ENCODE data around the gene FMN1. TPM values are rescaled to one million over a fixed set of nuclear protein-coding genes. Genes with fewer than 3 reads are reported as not detected.
"Not testable (repeated sequence)": the region's sequence is repeated elsewhere in the genome, so short reads cannot be mapped to it uniquely, and the experiment has no call there.

Gene FMN1
- total RNA-seq, 1 donor from 2014 or later, result 0.02 TPM

DNA sequence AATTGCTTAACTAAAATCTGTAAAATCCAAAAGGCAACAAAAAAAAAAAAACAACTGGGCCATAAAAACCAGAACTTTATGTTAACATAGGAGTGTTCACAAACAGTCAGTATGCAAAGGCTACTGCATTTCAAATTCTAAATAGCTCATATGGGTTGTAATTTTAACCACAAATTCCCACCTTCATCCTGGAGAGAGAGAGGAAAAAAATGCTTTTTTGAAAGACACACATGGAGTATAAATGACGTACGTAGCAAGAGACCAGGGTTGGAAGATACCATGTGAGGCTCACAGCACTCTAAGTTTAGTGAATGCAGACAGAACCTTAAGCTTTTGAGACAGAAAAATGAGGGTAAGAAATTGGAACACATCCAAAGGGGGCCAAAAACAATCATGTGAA, 115.9 kb downstream of the FMN1 start:
- intact Hi-C loops (cut with micrococcal nuclease), result no loop called here
- no peak overlapping the region for H3K27ac Mint-ChIP-seq

DNA sequence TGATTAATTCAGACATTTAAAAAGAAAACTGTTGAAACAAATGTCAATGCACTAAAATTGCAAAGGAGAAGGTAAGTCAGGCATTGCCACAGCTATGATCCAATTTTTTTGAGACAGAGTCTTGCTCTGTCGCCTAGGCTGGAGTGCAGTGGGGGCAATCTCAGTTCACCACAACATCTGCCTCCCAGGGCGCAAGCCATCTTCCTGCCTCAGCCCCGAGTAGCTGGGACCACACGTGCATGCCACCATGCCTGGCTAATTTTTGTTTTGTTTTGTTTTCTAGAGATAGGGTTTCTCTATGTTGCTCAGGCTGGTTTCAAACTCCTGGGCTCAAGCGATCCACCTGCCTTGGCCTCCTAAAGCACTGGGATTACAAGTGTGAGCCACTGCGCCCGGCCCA, 117.6 kb downstream of the FMN1 start:
- no peaks in the 10 kb centered on the region for H3K36me3 Mint-ChIP-seq (ENCODE audit: low read depth)
- H3K9me3 Mint-ChIP-seq, result no peaks in the 10 kb centered on the region
- no peak overlapping the region for H3K27ac Mint-ChIP-seq
- H3K4me3 Mint-ChIP-seq, result no peak overlapping the region
- DNase-seq, result no peak
- peaks cover 5% of the 10 kb centered on the region for H3K27me3 Mint-ChIP-seq
- intact Hi-C loops (cut with micrococcal nuclease), result no loop called here
- no peaks in the 10 kb centered on the region for H3K4me1 Mint-ChIP-seq

More for the DNA sequence above, 115.9 kb downstream of the FMN1 start:
- Mint-ChIP-seq H3K4me1 (no peaks in the 10 kb centered on the region), H3K36me3 (ENCODE audit: low read depth) (no peaks in the 10 kb centered on the region), H3K27me3 (peaks cover 4% of the 10 kb centered on the region), H3K9me3 (no peaks in the 10 kb centered on the region), H3K4me3 (no peak overlapping the region)
- DNase-seq, result no peak

DNA sequence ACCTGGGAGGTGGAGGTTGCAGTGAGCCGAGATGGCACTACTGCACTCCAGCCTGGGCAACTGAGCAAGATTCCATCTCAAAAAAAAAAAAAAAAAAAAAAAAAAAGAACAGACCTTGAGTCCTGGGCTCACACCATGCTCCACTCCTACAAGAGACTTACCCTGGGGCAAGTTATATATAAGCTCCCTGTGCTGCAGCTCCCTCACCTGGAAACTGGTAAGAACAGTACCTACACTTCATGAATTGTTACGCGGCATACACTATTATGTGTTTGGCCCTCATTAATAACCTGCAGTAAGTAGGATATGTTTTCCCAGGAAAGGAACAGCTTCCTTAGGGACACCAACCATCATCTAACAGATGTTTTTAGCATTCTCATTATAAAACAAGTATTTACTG, 119.6 kb downstream of the FMN1 start:
- no peaks in the 10 kb centered on the region for H3K9me3 Mint-ChIP-seq
- no peak overlapping the region for H3K4me3 Mint-ChIP-seq
- intact Hi-C loops (cut with micrococcal nuclease), result no loop called here
- DNase-seq, result no peak
- no peak overlapping the region for H3K27ac Mint-ChIP-seq
- H3K36me3 Mint-ChIP-seq (ENCODE audit: low read depth), result no peaks in the 10 kb centered on the region
- no peaks in the 10 kb centered on the region for H3K4me1 Mint-ChIP-seq
- peaks cover 11% of the 10 kb centered on the region for H3K27me3 Mint-ChIP-seq

DNA sequence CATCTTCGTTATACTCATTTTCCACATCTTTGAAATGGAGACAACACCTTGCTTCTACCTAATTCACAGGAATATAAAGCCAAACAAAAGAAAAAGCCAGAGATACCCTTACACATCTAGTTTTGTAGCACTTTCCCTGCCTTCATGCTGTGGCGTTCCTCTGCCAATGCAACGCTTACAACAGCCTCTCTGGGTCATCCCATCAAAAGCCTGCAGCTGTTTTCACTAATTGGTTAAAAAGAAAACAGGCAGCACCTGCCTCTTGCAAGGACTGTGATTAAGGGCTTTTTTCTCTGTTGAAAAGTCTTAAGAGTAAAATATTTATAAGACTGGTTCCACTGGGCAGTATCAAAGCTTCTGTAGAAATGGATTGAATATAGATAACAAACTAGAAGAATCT, 120.3 kb downstream of the FMN1 start:
- peaks cover 10% of the 10 kb centered on the region for H3K27me3 Mint-ChIP-seq
- no peak for DNase-seq
- no peaks in the 10 kb centered on the region for H3K9me3 Mint-ChIP-seq
- H3K36me3 Mint-ChIP-seq (ENCODE audit: low read depth), result no peaks in the 10 kb centered on the region
- no peak overlapping the region for H3K4me3 Mint-ChIP-seq
- H3K27ac Mint-ChIP-seq, result no peak overlapping the region
- intact Hi-C loops (cut with micrococcal nuclease), result no loop called here
- no peaks in the 10 kb centered on the region for H3K4me1 Mint-ChIP-seq

DNA sequence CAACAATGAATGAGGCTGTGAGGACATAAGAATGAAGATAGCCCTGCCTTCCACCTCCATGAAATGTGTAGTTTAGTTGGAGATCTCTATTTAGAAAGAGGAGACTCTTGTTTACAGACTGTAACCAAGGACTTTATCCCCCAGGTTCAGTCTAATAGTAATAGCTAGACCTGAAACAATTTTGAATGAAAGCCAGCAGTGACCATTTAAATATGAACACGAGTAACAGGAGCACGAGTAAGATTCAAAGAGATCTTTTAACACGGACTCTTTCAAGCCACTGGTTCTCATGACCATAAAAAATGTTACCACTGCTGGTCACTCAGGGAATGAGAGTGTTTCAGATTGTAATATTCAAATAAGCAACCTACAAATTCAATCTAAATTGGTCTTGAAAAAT, 123.1 kb downstream of the FMN1 start:
- Mint-ChIP-seq H3K4me3 (no peak overlapping the region), H3K36me3 (ENCODE audit: low read depth) (no peaks in the 10 kb centered on the region), H3K9me3 (no peaks in the 10 kb centered on the region), H3K27me3 (peaks cover 10% of the 10 kb centered on the region), H3K27ac (no peak overlapping the region), H3K4me1 (peaks cover 4% of the 10 kb centered on the region)
- intact Hi-C loops (cut with micrococcal nuclease), result no loop called here
- DNase-seq, result no peak

DNA sequence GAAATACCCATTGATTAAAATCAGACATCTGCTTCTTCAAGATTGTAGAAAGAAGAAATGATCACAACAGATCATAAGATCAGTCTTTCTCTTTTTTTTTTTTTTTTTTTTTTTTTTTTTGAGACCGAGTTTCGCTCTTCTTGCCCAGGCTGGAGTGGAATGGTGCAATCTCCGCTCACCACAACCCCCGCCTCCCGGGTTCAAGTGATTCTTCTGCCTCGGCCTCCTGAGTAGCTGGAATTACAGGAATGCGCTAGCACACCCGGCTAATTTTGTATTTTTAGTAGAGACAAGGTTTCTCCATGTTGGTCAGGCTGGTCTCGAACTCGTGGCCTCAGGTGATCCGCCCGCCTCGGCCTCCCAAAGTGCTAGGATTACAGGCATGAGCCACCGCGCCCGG, 124.6 kb downstream of the FMN1 start:
- H3K27me3 Mint-ChIP-seq, result peaks cover 12% of the 10 kb centered on the region
- DNase-seq; intact Hi-C loops (cut with micrococcal nuclease); H3K4me3 Mint-ChIP-seq; H3K27ac Mint-ChIP-seq; H3K9me3 Mint-ChIP-seq; H3K36me3 Mint-ChIP-seq (ENCODE audit: low read depth); H3K4me1 Mint-ChIP-seq: not testable (repeated sequence)

DNA sequence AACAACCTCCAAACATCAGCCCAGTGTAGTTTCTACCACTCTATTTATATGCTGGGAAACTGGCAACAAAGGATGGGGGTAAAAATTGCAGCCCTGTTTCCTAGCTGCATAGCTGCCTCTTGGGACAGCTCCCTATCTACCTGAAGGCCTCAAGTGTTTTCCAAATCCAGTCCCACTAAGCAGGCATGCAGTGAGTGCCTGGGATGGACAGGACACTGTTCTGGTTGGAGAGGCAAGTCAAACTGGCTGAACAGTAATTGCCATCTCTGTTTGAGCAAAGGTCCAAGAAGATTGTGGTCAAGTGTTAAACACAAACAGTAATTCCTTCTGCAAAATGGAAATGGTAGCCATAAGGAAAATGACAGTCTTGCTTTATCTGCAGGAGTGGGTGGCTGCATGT, 125.4 kb downstream of the FMN1 start:
- Mint-ChIP-seq H3K4me3 (no peak overlapping the region), H3K27ac (no peak overlapping the region), H3K36me3 (ENCODE audit: low read depth) (no peaks in the 10 kb centered on the region), H3K27me3 (peaks cover 14% of the 10 kb centered on the region), H3K4me1 (peaks cover 4% of the 10 kb centered on the region), H3K9me3 (no peaks in the 10 kb centered on the region)
- DNase-seq, result no peak
- intact Hi-C loops (cut with micrococcal nuclease), result no loop called here

DNA sequence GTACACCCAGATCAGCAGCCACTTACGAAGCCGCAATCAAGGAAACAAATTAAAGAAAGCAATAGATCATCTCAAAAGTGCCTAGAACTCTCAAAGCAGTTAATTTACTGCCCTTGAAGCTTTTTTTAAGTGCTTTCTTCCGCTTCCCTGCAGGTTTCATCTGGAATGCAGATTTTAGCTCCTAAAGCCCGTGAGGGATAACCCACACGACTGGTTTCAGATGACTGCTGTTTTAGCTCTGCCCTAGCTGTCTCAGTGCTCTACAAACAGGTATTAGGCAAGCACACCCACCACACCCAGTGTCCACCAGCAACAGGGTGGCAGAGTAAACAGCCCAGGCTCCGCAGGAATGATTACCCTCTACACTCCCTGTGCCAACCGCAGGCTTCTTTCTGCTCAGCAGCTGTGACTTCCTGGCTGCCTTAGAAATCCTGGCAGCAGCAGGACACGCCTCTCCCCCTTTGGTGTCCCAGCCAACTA, 126.0 kb downstream of the FMN1 start:
- Mint-ChIP-seq H3K27ac (no peak overlapping the region), H3K4me3 (no peak overlapping the region), H3K9me3 (no peaks in the 10 kb centered on the region), H3K27me3 (peaks cover 14% of the 10 kb centered on the region), H3K36me3 (ENCODE audit: low read depth) (no peaks in the 10 kb centered on the region), H3K4me1 (peaks cover 4% of the 10 kb centered on the region)
- intact Hi-C loops (cut with micrococcal nuclease), result no loop called here
- DNase-seq, result no peak

DNA sequence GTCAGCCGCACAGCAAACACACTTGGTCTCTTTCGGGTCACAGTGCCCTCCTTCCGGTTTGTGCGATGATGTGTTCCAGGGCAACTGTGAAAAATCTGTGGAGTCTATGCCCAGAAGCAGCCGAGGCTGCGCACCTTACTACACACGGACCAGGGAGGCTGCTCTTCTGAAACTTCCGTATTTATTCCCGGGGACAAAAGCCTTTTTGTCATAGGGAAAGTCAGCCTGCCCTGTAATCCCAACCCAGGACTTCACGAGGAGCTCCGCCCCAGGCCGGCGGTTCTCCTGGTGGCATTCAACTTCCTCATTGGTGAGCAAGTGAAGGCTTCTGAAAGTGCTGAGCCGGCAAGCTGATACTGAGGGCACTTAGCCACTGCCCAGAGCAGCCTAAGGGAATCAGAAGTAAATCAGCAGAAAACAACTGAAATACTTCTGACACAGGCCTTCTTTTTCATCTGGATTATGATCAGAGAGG, 126.5 kb downstream of the FMN1 start:
- intact Hi-C loops (cut with micrococcal nuclease), result no loop called here
- Mint-ChIP-seq H3K9me3 (no peaks in the 10 kb centered on the region), H3K4me1 (peaks cover 4% of the 10 kb centered on the region), H3K36me3 (ENCODE audit: low read depth) (no peaks in the 10 kb centered on the region), H3K27ac (no peak overlapping the region), H3K4me3 (peak overlapping the region; percentile 55), H3K27me3 (peaks cover 14% of the 10 kb centered on the region)
- no peak for DNase-seq

DNA sequence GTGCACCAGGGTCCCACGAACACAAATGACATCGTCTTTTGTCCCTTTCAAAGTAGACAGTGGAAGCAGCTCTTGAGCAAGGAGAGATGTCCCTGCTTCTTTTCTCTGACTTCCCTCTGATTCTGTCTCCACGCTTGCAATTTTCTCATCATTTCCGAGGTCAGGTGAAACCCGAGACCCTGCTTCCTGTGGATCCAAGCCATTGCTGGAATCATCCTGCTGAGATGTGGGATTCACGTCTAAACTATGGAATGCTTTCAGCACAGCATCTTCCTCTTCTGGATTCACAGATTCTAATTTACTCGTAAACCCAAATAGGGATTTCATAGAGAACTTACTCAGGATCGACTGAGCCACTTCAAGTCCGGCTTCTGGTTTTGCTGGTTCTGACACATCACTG, 127.1 kb downstream of the FMN1 start:
- intact Hi-C loops (cut with micrococcal nuclease), result no loop called here
- Mint-ChIP-seq H3K4me3 (peak overlapping the region; percentile 55), H3K27ac (no peak overlapping the region), H3K4me1 (peaks cover 4% of the 10 kb centered on the region), H3K27me3 (peaks cover 14% of the 10 kb centered on the region), H3K9me3 (no peaks in the 10 kb centered on the region), H3K36me3 (ENCODE audit: low read depth) (no peaks in the 10 kb centered on the region)
- no peak for DNase-seq

DNA sequence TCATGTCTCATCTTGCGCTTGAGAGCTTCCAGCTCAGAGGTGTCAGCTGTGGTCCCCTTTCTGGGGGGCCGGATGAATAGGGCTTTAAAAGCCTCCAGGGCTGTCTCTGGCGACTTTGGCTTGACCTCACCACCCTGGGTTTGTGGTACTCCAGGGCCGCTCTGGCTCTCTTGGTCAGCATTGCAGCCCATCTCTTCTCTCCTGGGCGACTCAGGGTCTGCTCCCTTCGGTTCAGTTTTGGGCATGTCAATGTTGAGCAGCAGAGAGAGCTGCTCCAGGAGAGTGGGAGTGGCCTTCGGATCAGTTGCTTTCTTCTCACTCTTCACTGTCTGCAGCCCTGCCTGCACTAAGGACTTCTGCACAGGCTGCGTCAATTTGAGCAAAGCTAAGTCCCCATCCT, 127.9 kb downstream of the FMN1 start:
- Mint-ChIP-seq H3K27me3 (peaks cover 12% of the 10 kb centered on the region), H3K9me3 (no peaks in the 10 kb centered on the region), H3K4me1 (peaks cover 4% of the 10 kb centered on the region), H3K36me3 (ENCODE audit: low read depth) (no peaks in the 10 kb centered on the region), H3K4me3 (no peak overlapping the region), H3K27ac (no peak overlapping the region)
- intact Hi-C loops (cut with micrococcal nuclease), result no loop called here
- peak; percentile 34 for DNase-seq

DNA sequence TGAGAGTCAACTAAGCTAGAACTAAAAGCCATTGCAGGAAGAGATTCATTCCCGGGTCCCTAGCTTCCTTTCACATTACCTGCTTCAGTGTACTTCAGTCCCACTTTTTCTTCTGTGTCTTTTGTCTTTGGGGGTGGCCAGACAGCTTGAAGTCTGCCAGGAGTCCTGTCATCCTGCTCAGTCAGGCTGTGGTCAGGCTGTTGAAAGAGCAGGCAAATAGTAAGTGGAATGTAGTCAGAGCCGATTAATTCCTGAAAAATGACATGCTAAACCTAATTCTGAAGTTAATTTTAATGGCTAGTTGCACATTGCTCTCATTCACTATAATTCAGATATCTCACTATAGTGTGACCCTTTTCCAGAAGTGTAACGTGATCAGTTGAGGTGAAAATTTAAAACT, 129.6 kb downstream of the FMN1 start:
- Mint-ChIP-seq H3K4me1 (peaks cover 4% of the 10 kb centered on the region), H3K36me3 (ENCODE audit: low read depth) (no peaks in the 10 kb centered on the region), H3K9me3 (no peaks in the 10 kb centered on the region), H3K4me3 (no peak overlapping the region), H3K27me3 (peaks cover 6% of the 10 kb centered on the region), H3K27ac (no peak overlapping the region)
- intact Hi-C loops (cut with micrococcal nuclease), result no loop called here
- peak; percentile 17 for DNase-seq

DNA sequence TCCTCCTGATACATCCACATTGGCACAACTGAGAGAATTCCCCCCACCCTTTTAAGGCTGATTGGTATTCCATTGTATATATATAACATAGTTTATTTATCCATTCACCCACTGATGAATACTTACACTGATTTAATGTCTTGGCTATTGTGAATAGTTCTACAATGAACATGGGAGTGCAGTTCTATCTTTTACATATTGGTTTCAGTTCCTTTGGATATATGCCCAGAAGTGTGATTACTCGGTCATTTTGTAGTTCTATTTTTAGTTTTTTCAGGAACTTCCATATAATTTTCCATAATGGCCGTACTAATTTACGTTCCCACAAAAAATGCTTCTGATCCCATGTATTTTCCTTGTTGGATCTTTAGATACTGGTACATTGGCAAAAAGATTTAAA, 135.3 kb downstream of the FMN1 start:
- Mint-ChIP-seq H3K36me3 (ENCODE audit: low read depth) (no peaks in the 10 kb centered on the region), H3K27me3 (peaks cover 5% of the 10 kb centered on the region), H3K9me3 (no peaks in the 10 kb centered on the region), H3K27ac (no peak overlapping the region), H3K4me1 (no peaks in the 10 kb centered on the region), H3K4me3 (no peak overlapping the region)
- intact Hi-C loops (cut with micrococcal nuclease), result no loop called here
- no peak for DNase-seq

DNA sequence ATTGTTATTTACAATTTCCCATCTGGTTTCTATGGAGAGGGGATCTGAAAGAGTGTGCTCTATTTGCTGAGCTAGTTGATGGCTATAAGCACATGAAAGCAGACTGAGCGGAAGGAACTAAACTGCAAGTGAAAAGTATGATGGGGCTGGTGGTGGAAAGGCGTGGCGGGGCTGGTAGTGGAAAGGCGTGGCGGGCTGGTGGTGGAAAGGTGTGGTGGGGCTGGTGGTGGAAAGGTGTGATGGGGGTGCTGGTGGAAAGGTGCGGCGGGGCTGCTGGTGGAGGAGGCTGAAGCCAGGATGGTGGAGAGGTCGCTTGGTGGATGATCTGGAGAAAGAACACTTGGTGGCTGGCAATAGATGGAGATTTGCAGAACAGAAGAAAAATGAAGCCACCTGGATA, 136.7 kb downstream of the FMN1 start:
- Mint-ChIP-seq H3K4me3 (no peak overlapping the region), H3K36me3 (ENCODE audit: low read depth) (no peaks in the 10 kb centered on the region), H3K27ac (no peak overlapping the region), H3K4me1 (no peaks in the 10 kb centered on the region), H3K9me3 (no peaks in the 10 kb centered on the region), H3K27me3 (peaks cover 5% of the 10 kb centered on the region)
- intact Hi-C loops (cut with micrococcal nuclease), result no loop called here
- DNase-seq, result peak; percentile 25

DNA sequence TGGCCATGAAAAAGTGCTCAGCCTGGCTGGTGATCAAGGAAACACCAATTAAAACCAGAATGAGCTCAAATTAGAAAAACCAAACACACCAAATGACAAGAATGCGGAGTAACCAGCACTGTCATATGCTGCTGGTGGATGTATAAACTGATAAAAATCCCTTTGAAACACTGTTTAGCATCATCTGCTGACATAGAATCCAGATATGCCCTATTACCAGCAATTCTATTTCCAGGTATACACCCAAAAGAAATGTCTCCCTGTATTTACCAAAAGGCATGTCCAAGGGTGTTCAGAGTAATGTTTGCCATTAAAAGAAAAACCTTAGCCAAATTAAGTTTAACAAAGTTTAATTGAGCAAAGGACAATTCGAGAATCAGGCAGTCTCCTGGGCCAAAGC, 138.6 kb downstream of the FMN1 start:
- Mint-ChIP-seq H3K27me3 (peaks cover 5% of the 10 kb centered on the region), H3K36me3 (ENCODE audit: low read depth) (no peaks in the 10 kb centered on the region), H3K27ac (no peak overlapping the region), H3K4me3 (no peak overlapping the region), H3K4me1 (no peaks in the 10 kb centered on the region), H3K9me3 (no peaks in the 10 kb centered on the region)
- intact Hi-C loops (cut with micrococcal nuclease), result no loop called here
- no peak for DNase-seq

All from activated CD4-positive, alpha-beta T cell treated with anti-CD3 and anti-CD28 coated beads, Interleukin-2, amount 10 ng/mL, durations not matched to agents 24 days and 14 days (primary cell).